DMS153 treated with DMSO at 0.1 percent for 48 hours (cell line): ENCODE measurements around the gene CD48.

Experiments used
- DNase-seq: peaks from one replicate; lab custom pipeline; 2025; ENCODE audit not compliant: unreplicated experiment; lab: John Stamatoyannopoulos, UW

The CD48 gene

DNA sequence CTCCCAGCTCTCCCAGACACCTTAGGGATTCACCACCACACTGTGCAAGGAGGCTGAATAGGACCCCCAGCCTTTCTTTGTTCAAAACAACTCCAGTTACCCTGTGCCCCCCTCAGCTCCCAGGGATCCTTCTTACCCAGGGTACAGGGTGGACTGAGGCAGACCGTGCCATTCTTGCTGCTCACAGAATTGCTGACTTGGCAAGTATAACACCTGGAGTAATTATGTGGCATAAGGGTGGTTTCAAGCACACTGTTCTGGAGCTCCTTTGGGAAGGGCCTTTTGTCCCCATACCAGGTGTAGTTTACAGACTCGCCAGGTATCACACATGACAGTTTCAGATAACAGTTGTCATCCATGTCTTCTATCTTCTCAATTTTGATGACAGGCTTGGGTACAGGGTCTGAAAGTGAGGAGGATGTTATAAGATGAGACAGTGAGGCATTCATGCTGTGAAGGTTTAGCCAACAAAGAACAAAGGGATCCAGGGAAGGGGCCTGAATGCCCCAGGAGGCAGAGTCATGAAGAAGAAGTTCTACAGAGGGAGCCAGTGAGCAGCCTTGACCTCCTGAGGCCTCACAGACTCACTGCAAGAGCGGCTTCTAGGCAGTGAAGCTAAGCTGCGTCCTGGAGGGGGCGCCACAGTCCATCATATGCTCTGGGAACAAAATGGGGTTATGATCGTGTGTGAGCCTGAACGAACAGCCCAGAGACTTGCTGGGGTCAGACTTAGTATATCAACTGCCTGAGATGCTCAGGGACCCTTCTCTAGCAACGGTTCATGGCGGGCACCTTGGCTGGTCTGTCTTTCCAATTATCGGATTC, 30.3 kb downstream of the CD48 start:
- DNase-seq: peak; percentile 29

DNA sequence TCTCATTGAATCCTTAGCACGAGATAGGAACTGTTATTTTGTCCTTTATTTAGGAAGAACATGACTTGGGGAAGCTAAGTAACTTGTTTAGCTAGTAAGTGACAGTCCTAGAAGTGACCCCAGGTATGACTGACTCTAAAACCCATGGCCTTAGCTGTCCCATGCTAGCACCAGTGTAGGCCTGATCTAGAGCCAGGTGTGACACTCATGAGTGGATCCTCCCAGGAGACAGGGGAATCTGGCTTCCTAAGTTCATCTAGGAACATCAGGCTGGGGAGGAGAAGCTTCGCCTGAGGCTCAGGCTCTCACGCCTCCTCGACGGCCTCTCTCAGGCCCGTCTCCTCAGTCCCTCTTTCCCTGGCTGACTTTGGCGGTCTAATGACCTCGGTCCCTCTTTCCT, 31.2 kb downstream of the CD48 start:
- DNase-seq: no peak

DNA sequence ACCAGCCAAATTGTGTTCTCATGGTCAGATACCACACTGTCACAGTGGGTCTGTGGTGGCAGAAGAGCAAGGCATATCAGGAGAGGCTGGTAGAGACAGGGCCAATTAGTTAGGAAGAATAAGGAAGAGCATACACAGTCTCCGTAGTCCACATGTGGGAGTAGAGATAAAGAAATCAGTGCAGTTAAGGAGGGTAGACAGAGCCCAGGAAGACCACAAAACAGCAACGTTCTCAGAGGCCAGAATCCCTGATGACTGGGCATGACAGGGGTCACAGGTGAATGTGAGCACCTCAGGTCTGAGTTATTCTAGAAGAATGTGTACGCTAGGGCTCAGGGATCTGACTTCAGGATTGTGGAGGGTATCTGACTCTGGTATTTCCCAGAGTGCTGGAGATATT, 31.7 kb downstream of the CD48 start:
- no peak for DNase-seq

DNA sequence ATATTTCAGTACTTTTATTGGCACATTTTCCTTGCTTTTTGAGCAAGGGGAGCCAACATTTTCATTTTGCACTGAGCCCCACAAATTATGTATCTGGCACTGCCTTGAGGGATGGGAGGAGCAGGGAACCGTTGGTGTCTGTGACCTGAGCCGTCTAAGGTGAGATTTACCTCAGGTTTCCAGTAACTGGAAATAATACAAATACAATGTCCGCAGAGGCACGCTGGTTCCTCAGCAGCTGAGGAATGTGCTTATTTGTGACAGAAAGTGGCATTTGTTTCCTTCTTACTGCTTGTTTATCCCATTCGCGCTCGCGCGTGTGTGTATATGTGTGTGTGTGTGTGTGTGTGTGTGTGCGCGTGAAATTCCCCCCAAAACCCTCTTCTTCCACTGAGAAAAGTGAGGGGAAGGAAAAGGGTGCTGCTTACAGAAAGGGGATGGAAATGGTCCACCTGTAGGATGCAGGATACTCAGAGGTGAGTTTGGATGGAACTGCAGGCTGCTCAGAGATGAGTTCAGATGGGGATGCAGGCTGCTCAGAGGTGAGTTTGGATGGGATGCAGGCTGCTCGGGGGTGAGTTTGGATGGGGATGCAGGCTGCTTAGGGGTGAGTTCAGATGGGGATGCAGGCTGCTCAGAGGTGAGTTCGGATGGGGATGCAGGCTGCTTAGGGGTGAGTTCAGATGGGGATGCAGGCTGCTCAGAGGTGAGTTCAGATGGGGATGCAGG, 34.6 kb downstream of the CD48 start:
- no peak for DNase-seq

DNA sequence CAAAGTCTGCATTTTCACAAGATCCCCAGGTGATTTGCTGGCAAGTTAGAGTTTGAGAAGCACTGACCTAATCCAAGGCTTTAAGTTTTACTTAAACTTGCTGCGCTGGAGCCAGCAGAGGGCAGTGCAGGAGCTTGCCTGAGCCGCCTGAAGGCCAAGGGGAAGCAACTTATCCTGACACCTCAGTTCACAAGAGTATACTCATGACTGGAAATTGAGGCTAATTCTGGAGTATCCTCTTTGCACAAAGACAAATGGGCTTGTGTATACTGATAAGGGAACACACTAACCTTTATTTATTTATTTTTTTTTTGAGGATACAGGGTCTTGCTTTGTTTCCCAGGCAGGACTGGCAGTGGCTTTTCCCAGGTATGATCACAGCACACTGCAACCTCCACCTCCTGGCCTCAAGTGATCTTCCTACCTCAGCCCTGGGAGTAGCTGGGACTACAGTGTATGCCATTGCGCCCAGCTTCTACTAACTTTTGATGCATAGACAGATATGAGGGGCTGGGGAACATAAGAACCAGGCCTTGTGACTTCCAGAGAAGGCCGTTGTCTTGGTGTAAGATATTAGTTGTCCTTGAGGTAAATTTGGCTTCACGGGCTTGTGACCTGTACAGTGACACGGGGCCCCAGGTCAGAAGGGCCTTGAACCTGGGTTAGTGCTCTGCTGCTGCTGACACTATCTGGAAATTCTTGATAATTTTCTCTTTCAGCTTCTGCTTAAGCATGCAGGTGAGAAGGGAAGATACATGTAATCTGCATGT, 35.8 kb downstream of the CD48 start:
- peak; percentile 60 for DNase-seq

DNA sequence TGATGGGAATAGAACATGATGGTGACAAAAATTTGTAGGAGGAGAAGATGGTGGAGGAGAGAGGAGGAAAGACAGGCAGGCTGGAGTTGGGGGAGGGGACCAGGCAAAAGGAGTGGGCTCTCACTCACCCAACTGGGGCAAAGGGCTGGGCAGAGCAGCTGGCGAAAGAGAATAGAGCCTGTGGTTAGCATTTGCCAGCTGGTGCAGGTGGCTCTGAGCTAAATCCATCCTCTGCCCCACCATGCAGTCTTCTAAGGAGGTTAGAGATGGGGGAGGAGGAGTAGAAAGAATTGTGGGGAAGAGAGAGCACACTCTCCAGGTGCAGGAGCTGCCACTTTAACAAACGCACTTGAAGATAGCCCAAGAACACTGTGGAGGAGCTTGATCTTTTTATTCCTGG, 37.2 kb downstream of the CD48 start:
- DNase-seq: no peak

DNA sequence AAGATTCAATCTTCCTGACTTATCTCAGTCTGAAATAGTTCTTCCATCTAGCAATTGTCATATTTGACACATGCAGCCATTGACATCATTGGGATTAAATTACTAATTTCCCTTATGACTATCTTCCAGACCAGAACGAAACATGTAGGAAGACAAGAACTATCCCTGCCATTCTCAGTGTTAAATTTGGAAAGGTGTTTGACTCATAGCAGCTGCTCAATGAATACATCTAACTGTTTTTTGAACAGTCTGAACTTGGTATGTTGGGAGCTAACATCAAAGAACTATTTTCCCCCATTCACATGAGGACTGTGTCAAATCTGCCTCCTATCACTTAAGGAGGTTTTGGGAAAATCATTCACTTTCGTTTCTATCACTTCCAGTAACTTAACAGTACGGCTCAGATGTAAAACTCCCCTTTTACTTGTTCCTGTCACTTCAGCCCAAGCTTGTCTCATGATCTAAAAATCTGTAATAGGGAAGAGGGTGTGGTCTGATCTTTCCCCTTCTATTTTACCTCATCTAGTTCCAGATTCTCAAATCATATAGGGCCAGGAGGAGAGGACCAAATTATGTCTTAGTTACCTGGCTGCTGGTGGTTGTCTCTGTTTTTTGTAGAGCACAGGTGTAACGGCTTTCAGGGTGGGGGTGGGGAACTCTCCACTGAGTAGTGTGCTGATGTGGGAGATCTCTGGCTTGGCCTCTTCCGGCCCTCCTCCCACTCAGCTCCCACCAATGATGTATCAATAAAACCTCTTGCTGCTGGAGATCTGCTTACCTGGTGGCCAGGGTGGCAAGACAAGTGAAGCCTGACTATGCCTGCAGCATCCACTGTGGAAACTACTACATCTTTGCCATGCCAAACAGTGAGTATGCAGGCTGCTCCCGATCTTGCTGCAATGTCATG, 38.6 kb downstream of the CD48 start:
- DNase-seq: no peak

DNA sequence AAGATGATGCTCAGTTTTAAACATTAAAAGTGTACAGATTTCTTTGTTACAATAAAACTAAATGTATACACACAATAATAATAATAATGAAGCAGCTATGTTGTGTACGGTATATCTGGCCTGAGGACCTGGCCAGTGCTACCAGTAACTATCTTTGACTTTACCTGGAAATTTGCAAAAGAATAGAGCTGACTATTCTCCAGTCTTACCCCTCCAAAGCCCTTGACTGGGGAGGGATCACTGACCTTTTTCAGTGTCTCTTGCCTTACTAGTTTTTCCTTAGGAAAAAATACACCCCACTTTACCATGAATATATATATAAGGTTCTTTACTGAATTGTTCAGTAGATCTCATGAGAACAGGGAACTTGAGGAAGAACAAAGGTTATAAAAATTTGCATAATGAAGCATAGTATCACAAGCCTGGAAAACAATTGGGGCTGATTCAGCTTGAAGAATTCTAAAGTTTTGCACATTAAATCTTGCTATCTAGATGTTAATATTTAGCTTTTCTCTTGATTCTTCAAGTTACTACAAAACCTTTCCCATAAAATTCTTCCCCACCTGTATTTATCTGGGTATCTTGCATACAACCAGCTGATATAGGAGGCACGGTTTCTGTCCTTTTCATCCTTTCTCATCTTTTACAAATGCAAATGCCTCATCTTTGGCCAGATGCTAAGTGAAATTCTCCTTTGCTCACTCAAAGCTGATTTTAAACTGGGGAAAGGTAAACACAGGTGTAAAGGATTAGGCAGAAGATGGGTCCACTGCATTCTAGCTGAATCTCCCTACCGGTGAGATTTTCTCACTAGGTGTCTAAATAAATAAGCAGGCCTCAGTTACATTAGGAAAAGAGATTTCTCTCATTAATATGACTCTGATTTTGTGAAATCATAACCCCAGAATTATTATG, 39.8 kb downstream of the CD48 start:
- DNase-seq: no peak

DNA sequence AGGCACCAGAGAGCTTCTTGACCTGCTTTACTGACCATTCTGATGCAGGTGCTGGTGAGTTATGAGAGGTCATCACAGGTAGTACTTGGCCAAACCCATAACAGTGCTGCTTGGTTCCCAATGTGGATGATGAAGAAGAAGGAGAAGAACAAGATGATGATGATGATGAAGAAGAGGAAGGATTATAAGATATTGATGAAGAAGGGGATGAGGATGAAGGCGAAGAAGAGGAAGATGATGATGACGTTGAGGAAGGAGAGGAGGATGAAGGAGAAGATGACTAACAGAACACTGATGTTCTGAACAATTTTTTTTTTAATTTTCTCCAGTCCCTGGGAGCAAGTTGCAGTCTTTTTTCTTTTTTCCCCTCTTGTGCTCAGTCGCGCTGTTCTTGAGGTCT, 40.9 kb downstream of the CD48 start:
- no peak for DNase-seq

DNA sequence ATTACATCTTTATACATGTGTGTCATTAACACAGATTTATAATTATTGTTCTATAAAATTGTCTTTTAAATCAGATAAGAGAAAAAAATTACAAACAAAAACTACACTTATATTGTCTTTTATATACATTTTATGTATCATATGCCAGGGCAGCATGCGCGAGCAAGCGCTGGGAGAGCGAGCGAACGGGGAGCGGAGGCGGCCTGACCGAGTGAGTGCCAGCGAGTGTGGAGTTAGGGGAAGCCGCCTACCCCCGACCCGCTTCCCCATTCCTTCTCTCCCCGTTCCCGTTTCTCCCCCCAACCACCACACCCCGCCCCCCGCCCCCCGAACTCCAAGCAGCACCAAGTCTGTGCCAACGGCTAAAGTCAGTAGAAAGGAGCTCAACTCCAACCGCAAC, 41.8 kb downstream of the CD48 start:
- DNase-seq: no peak

DNA sequence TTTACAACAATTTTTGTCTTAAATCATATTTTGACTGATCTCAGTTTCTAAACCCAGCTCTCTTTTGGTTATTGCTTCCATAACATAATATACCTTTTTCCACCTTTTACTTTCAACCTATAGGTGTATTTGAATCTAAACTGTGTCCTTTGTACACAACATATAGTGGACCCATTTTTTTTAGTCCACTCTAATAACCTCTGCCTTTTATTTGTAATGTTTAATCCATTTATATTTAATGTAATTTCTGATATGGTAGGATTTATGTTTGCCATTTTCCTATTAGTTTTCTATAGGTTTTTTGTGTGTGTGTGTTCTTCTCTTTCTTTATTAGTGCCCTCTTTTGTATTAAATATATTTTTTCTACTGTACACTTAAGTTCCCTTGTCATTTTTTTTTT, 42.3 kb downstream of the CD48 start:
- DNase-seq: no peak

DNA sequence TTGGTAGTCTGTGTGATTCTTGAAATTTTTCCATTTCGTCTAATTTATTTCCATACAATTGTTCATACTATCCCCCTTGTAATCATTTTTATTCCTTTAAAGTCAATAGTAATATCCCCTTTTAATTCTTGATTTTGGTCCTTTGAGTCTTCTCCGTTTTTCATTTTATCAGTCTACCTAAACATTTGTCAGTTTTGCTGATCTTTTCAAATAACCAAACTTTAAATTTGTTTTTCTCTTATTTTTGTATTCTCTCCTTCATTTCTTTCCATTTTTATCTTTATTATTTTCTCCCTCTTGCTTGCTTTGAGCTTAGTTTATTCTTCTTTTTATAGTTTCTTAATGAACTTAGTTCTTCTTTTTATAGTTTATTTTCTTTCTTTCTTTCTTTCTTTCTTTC, 43.7 kb downstream of the CD48 start:
- no peak for DNase-seq

DNA sequence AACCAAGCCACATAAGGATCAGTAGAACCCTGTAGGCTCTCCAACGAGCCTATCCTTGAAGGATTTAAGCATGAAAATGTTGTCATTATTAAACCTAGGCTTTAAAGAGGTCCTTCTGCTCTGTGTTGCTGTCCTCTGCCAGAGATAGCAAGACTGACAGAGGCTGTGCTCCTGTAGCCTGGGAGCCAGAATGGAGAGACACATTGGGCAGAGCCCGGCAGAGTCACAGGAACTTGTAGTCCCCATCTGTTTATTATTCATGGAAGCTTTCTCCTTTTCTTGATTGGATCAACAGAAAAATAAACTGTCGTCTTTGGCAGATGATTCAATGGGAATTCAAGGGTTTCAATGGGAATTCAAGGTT, 45.6 kb downstream of the CD48 start:
- no peak for DNase-seq

DNA sequence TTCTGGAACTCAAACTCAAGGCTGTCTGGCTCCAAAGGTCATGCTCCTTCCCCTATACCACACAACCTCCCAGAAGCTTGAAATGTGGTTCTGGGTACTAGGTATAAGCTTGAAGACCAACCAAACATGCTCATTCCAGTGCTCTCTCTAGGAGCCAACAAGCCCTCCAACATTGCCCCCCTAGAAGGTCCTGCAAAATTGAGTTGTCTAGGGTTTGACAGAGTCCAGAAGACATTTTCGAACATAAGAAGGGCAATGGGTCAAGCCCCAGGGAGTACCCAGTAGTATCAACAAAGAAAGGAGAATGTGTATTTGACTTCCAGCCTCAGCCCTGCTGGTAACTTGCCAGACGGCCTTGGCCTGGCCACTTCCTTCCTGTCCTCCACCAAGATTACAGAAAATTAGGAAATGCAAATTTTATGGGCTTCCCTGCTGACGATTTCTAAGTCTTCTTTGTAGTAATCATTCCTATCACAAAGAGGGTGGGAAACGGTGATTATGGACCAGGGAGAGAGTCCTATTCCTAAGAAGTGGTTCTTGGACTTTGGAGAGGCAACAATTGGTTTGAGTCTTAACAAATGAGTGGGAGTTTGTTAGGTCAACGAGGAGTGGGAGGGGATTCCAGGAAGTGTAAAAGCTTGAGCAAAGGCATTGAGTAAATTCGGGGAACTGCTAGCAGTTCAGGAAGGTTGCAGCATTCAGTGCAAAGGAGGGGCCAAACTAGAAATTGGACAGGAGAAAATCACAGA, 46.1 kb downstream of the CD48 start:
- DNase-seq: no peak

DNA sequence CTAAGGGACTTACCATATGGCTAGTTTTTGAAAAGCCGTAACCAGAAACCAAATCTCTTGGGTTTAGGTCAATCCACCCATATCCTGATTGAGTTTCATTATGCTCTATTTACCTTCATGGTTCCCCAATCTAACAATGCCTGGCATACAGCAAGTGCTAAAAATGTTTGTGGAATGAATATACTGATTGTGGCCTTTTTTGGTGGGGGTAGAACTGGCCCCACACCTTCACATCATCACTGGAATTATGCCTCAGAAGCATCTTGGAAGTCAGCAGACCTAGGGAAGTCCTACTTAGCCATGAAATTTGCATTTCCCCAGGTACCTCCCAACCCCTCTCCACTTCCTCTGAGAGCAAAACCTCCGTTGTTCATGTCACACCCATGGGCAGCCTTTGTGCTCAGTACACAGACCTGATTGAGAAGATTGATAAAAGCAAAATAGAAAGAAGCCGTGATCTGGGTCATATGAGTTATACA, 47.0 kb downstream of the CD48 start:
- no peak for DNase-seq

DNA sequence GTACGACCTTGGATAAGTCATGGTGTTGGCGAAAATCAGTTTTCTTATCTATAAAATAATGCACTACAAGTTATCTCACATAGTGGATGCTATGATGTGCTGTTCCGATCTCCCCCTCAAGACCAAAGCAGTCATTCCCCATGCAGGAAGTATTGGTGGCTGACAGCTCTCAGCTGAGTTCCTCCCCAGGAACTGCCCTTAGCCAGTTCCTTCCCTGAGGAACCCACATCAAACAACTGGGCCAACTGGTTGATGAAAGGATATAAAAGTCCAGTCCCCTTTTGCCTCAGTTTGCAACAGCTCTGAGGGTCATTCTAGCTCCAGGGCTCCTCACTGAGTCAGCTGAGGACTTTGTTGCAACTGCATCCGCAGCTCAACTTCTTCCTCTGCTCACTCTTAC, 48.7 kb downstream of the CD48 start:
- no peak for DNase-seq

DNA sequence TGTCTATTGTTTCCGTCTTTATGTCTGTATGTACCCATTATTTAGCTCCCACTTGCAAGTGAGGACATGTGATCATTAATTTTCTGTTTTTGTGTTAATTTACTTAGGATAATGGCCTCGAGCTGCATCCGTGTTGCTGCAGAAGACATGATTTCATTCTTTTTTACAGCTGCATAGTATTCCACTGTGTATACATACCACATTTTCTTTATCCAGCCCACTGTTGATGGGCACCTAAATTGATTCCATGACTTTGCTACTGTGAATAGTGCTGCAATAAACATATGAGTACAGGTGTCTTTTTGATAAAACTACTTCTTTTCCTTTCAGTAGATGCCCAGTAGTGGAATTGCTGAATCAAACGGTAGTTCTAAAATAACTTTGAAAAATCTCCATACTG, 52.1 kb downstream of the CD48 start:
- DNase-seq: no peak

DNA sequence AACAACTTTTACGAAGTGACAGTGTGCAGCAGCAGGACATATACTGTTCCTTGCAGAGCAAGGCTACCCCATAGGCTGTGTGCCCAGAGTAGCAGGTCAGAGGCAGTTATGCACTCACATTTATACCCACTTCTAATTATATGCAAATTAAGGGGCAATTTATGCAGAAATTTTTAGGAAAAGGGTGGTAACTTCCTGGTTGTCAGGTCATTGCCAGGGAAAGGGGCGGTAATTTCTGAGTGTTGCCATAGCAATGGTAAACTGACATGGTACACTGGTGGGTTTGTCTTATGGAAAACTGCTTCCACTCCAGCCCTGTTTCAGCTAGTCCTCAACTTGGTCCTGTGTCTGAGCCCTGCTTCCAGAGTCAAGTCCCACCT, 52.8 kb downstream of the CD48 start:
- no peak for DNase-seq

DNA sequence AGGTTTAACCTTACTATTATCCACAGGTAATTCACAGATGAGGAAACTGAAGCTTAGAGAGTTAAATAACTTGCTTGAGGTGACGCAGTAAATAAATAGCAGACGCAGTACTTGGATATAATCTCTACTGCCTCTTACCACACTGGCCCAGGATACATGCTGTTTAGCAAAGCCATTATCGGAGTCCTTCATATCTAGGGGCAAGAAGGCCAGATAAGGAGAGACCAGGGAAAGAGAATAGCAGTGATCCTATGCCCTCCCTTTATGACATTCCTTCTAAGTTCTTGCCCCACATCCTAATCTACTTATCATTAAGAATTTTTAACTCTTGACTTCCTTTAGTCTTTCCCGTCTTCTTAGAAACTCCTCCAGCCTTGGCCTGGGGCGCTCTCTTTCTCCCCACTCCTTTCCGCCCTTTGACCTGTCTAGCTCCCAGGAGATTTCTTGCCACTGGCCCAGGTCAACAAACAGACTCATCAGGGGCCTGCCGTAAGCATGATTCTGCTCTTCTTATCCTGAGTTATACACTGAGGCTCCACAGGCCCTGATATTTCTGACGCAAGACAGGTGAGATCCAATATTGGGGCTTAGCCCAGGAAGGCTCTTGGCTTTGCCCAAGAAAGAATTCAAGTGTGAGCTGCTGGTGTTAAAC, 53.3 kb downstream of the CD48 start:
- DNase-seq: no peak
